Vagina (tissue), 2 donors: ENCODE data around the gene DDB1. TPM values are rescaled to one million over a fixed set of nuclear protein-coding genes. Genes with fewer than 3 reads are reported as not detected.
A peak's percentile ranks its signal among the peaks of the same experiment; 100 is the strongest.

Experiments used
- DNase-seq, 2 donors: peaks; one replicate each; pipeline ENCODE4 v3.0.0-alpha.2; 2017; ENCODE audit errors: extremely low spot score in 2 of 2
- H3K27ac ChIP-seq: fragments of 200-600 bp; sonication (generic); one replicate; pipeline ENCODE4 v1.5.1; 2019
- H3K27me3 ChIP-seq: fragments of 200-600 bp; sonication (generic); one replicate; pipeline ENCODE4 v1.5.1; 2019
- H3K36me3 ChIP-seq, 2 donors: fragments of 200-600 bp; sonication (generic); one replicate each; pipeline ENCODE4 v1.5.1; 2017 to 2019
- H3K4me1 ChIP-seq: fragments of 200-600 bp; sonication (generic); one replicate; pipeline ENCODE4 v1.5.1; 2019
- H3K4me3 ChIP-seq, 2 donors: fragments of 200-600 bp; sonication (generic); 1 replicate in 1 of 2; 2 replicates in 1 of 2; pipeline ENCODE4 v1.5.1; 2016 to 2019
- H3K9me3 ChIP-seq: fragments of 200-600 bp; sonication (generic); one replicate; pipeline ENCODE4 v1.5.1; 2019
- POLR2A ChIP-seq, 2 donors: fragments of 450-650 bp; IDR thresholded peaks; one replicate each; pipeline ENCODE4 v1.6.1; 2017; ENCODE audit warnings: antibody characterized with exemption in 2 of 2, mild to moderate bottlenecking in 2 of 2, moderate library complexity in 2 of 2
- POLR2AphosphoS5 ChIP-seq, 2 donors: sonication (generic); formaldehyde crosslinking; IDR thresholded peaks; one replicate each; pipeline ENCODE4 v1.9.0; 2017; ENCODE audit warnings: antibody characterized with exemption in 2 of 2, mild to moderate bottlenecking in 2 of 2, low read depth in 1 of 2; ENCODE audit not compliant: insufficient read depth in 1 of 2
- intact Hi-C: fragments of 100-400 bp; cut with DNase I; formaldehyde crosslinking; loops from one replicate; pipeline ENCODE4 v1.15.1; 2023
- total RNA-seq: library from RNA; depleted of rRNA; stranded (reverse); fragments of >200 nt; gene quantifications from one replicate; pipeline ENCODE4 v1.2.3, GENCODE V29; 2016
- TF ChIP-seq, protein P1 (sequence below), 3 experiments: fragments of 450-650 bp in 2 of 3; fragments of 200-600 bp in 1 of 3; sonication (generic) in 1 of 3; IDR thresholded peaks; one replicate each; pipeline ENCODE4 v1.5.1; 2017 to 2019; ENCODE audit warnings: antibody characterized with exemption in 3 of 3, mild to moderate bottlenecking in 2 of 3, moderate library complexity in 2 of 3

Gene DDB1
- total RNA-seq, 1 donor from 2014 or later, result 132 TPM

DNA sequence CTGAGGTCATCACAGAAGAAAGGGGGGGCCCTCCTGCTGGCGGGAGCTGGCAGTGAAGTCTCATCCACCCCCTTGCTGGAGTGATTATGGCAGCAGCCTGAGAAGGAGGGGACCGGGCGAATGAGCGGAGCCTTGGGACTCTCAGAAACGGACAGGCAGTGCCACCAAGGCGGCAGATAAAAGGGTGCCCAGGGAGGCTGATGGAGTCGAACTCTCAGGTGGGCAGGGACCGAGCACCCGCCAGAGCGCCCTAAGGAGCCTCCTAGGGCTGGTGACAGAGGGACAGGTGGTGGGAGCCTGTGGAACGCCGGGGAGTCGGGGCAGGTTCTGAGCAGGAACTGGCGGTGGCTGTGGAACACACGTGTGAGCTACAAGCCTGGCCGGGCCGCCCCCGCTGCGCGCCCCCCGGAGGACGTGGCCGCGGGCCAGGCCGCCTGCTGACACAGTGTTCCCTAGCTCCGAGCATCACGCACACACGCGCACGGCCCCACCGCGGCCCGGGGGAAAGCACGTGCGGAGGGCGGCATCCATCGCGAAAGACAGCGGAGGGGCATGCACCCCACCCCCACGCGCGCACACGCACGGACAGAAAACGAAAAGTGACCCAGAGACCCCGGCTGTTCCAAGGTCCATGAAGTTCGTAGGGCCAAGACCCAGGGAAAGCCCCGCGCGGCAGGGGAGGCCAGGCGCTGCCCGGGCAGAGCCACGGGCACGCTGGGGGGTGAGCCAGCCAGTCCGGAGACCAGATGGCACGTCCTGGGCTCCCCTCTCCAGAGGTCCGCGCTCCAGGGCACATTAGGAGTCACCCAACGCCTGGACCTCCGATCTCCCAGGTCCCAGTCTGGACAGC lies 38.8 kb downstream of the DDB1 start:
- Histone ChIP-seq H3K9me3 (no peaks in the 10 kb centered on the region), H3K4me3 (peak overlapping the region; percentile 60 to 70), H3K27ac (peak overlapping the region; percentile 74), H3K27me3 (no peaks in the 10 kb centered on the region), H3K36me3 (peaks cover 0 to 2% of the 10 kb centered on the region in 2 donors), H3K4me1 (peaks cover 50% of the 10 kb centered on the region)
- TF ChIP-seq POLR2A (IDR thresholded peaks at IDR 0.05) (no peak), POLR2AphosphoS5 (IDR thresholded peaks at IDR 0.05; ENCODE audit: insufficient read depth in 1 of 2, low read depth in 1 of 2) (peak in 1 of 2 donors; percentile 56)
- TF ChIP-seq, protein P1, sequence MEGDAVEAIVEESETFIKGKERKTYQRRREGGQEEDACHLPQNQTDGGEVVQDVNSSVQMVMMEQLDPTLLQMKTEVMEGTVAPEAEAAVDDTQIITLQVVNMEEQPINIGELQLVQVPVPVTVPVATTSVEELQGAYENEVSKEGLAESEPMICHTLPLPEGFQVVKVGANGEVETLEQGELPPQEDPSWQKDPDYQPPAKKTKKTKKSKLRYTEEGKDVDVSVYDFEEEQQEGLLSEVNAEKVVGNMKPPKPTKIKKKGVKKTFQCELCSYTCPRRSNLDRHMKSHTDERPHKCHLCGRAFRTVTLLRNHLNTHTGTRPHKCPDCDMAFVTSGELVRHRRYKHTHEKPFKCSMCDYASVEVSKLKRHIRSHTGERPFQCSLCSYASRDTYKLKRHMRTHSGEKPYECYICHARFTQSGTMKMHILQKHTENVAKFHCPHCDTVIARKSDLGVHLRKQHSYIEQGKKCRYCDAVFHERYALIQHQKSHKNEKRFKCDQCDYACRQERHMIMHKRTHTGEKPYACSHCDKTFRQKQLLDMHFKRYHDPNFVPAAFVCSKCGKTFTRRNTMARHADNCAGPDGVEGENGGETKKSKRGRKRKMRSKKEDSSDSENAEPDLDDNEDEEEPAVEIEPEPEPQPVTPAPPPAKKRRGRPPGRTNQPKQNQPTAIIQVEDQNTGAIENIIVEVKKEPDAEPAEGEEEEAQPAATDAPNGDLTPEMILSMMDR (IDR thresholded peaks at IDR 0.05), result peak in 1 of 3 experiments; percentile 16
- no peak for DNase-seq
- intact Hi-C loops, result no loop called here

DNA sequence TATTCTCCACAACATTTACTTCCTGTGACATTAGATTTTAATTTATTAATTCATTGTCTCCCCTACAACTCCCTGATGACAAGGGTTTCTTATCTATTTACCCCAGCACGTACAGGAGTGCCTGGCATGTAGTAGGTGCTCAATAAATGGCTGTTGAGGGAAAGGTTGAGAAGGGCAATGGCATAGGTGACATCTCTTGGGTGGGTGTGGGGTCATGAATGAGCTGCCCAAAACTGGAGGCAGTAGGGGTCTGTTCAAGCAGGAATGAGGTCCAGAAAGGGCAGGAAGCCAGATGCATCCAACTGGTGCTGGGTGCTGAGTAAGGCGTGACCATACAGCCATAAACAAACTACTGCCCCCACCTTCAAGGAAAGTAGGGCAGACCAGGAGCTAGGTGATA lies 40.5 kb downstream of the DDB1 start:
- DNase-seq, result no peak
- intact Hi-C loops, result no loop called here
- TF ChIP-seq POLR2A (IDR thresholded peaks at IDR 0.05) (no peak), POLR2AphosphoS5 (IDR thresholded peaks at IDR 0.05; ENCODE audit: insufficient read depth in 1 of 2, low read depth in 1 of 2) (no peak)
- TF ChIP-seq, protein P1 (IDR thresholded peaks at IDR 0.05), result no peak

DNA sequence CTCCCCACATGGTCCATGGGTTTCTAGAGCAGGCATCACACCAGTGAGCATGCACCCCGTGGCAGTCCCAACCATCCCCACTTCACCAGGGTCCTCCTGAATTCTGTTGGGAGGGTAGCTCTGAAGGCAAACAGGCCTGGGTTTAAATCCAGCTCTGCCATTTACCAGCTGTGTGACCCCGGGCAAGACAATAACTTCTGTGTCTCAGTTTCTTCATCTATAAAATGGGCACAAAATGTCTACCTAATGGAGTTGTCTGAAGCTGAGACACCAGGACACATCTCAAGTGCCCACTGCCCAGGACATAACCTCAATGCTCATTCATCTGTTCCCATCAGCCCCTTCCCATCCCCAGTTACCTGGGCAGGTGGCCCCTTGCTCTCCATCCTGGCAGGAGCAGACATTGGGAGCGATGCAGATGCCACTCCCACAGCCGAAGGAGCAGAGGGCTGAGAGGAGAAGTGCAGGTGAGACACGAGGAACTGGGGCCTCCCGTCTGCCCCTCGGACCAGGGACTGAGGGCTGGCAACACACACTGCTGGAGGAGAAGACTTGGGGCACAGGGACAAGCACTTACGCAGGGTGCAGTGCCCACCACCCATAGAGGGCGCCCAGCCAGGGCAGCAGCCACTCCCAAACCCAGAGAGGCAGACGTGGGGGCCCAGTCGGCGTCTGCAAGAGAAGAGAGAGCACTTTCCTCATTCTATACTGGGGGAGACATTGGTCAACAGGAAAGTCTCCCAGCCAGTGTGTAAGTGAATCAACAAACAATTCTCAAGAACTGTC lies 41.8 kb downstream of the DDB1 start:
- Histone ChIP-seq H3K27ac (no peak overlapping the region), H3K9me3 (no peaks in the 10 kb centered on the region), H3K36me3 (no peaks in the 10 kb centered on the region), H3K4me3 (no peak overlapping the region), H3K4me1 (peaks cover 25% of the 10 kb centered on the region), H3K27me3 (no peaks in the 10 kb centered on the region)
- no peak for DNase-seq
- intact Hi-C loops, result no loop called here
- no peak for TF ChIP-seq POLR2A (IDR thresholded peaks at IDR 0.05)
- TF ChIP-seq, protein P1 (IDR thresholded peaks at IDR 0.05), result no peak
- no peak for TF ChIP-seq POLR2AphosphoS5 (IDR thresholded peaks at IDR 0.05; ENCODE audit: insufficient read depth in 1 of 2, low read depth in 1 of 2)

More for the DNA sequence above, 40.5 kb downstream of the DDB1 start:
- Histone ChIP-seq H3K36me3 (no peaks in the 10 kb centered on the region), H3K27ac (no peak overlapping the region), H3K4me3 (no peak overlapping the region), H3K27me3 (no peaks in the 10 kb centered on the region), H3K9me3 (no peaks in the 10 kb centered on the region), H3K4me1 (peaks cover 32% of the 10 kb centered on the region)

DNA sequence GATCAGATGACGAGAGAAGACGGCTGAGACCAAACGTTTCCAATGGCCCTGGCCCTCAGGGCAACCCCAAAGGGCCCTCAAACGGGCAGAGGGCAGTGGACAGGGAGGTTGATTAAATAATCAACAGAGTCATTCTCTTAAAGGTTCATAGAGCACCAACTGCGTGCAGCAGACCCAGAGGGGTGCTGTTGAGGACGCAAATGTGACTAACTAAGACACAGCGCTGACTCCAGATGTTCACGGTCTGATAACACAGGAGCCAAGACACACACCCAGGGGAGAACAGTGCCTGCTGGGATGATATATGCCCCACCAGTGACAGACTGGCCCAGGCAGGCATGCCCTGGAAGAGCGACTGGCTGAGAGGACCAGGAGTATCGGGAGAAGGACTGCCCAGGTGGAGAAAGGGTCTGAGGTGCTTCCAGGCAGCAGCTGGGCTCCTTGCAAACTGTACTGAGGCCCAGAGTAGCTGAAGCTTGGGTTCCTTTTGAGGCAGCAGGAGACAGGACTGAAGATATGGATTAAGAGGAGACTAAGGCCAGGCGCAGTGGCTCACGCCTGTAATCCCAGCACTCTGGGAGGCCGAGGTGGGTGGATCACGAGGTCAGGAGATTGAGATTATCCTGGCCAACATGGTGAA lies 45.4 kb downstream of the DDB1 start:
- DNase-seq, result no peak
- Histone ChIP-seq H3K27ac (no peak overlapping the region), H3K9me3 (no peaks in the 10 kb centered on the region), H3K36me3 (no peaks in the 10 kb centered on the region), H3K4me3 (no peak overlapping the region), H3K27me3 (no peaks in the 10 kb centered on the region), H3K4me1 (no peaks in the 10 kb centered on the region)
- intact Hi-C loops, result no loop called here
- no peak for TF ChIP-seq POLR2A (IDR thresholded peaks at IDR 0.05)
- TF ChIP-seq, protein P1 (IDR thresholded peaks at IDR 0.05), result no peak
- TF ChIP-seq POLR2AphosphoS5 (IDR thresholded peaks at IDR 0.05; ENCODE audit: insufficient read depth in 1 of 2, low read depth in 1 of 2), result no peak
